NCI-H748 (cell line): ENCODE measurements around the gene COBL.

Experiments used
- DNase-seq: peaks from one replicate; lab custom pipeline; 2025; ENCODE audit not compliant: unreplicated experiment; lab: John Stamatoyannopoulos, UW

Gene COBL

GRCh38 chr7:51126813-51127617 lies 189.6 kb downstream of the COBL start:
- no peak for DNase-seq

GRCh38 chr7:51126324-51126723 lies 190.3 kb downstream of the COBL start:
- no peak for DNase-seq

GRCh38 chr7:51124321-51124720 lies 192.3 kb downstream of the COBL start:
- no peak for DNase-seq

- no peak for DNase-seq
Measured at GRCh38 chr7:51123322-51124019, 193.1 kb downstream of the COBL start.

GRCh38 chr7:51121931-51122425 lies 194.6 kb downstream of the COBL start:
- peak; percentile 12 for DNase-seq

GRCh38 chr7:51121036-51121790 lies 195.4 kb downstream of the COBL start:
- no peak for DNase-seq

- DNase-seq = no peak
Measured at GRCh38 chr7:51118628-51119027, 198.0 kb downstream of the COBL start.

GRCh38 chr7:51114501-51114900 lies 202.1 kb downstream of the COBL start:
- no peak for DNase-seq

- no peak for DNase-seq
Measured at GRCh38 chr7:51113962-51114361, 202.6 kb downstream of the COBL start.

GRCh38 chr7:51113560-51113959 lies 203.0 kb downstream of the COBL start:
- no peak for DNase-seq

- DNase-seq = no peak
Measured at GRCh38 chr7:51111241-51111940, 205.2 kb downstream of the COBL start.

- DNase-seq = no peak
Measured at GRCh38 chr7:51108134-51108533, 208.5 kb downstream of the COBL start.

- no peak for DNase-seq
Measured at GRCh38 chr7:51104278-51104677, 212.3 kb downstream of the COBL start.

GRCh38 chr7:51103718-51104117 lies 212.9 kb downstream of the COBL start:
- no peak for DNase-seq

- DNase-seq = no peak
Measured at GRCh38 chr7:51102828-51103227, 213.8 kb downstream of the COBL start.

- peak; percentile 7 for DNase-seq
Measured at GRCh38 chr7:51101111-51101757, 215.4 kb downstream of the COBL start.

- no peak for DNase-seq
Measured at GRCh38 chr7:51090411-51090810, 226.2 kb downstream of the COBL start.

- DNase-seq = no peak
Measured at GRCh38 chr7:51085034-51085692, 231.4 kb downstream of the COBL start.

- no peak for DNase-seq
Measured at GRCh38 chr7:51084121-51084520, 232.5 kb downstream of the COBL start.

- no peak for DNase-seq
Measured at GRCh38 chr7:51082940-51083533, 233.6 kb downstream of the COBL start.
